Measurements from ENCODE around the gene ADARB1. TPM values are rescaled to one million over a fixed set of nuclear protein-coding genes. Genes with fewer than 3 reads are reported as not detected.

The ADARB1 gene
- total and polyA plus RNA-seq, 2 of the 4 experiments (the other 2 are of a cell fraction) = 39.8 to 47.3 TPM

DNA sequence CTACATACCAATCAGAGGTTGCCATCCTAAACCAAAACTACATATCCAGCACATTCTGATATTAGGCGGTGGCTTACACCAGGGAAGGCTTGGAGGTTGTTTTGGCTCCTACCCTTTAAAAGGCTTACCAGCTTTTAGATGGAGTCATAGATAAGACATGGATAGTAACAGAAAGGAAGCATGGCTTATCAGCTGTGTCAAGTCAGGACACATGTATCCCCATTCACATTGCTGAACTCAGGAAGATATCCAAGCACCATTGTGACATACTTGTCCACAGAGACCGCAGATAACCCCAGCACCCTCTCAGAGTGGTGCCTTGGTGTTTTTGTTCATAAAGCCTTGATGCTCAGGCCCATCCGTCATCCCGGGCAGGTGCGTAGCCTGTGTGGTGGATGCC lies 39.7 kb downstream of the ADARB1 start:
- H2AFZ ChIP-seq (replicated peaks; ENCODE audit: low read length, poor library complexity) = no peak overlapping the region
- H2BK120ac ChIP-seq (ENCODE audit: low read depth, low read length) = no peak overlapping the region
- no peak overlapping the region for H2BK15ac ChIP-seq (ENCODE audit: low read depth, low read length)
- peaks cover 28% of the 10 kb centered on the region for H3K36me3 ChIP-seq (ENCODE audit: control insufficient read depth, insufficient read depth, low read length)
- no peak overlapping the region for H2BK20ac ChIP-seq (ENCODE audit: low read depth, low read length)
- no peak overlapping the region for H3K23ac ChIP-seq (ENCODE audit: low read depth, low read length)
- no peak overlapping the region for H2AK9ac ChIP-seq (replicated peaks; ENCODE audit: low read depth, low read length, poor library complexity)
- dilution Hi-C loops (cut with HindIII; ENCODE audit: low sequenced_read_pairs, unreplicated experiment) = no loop called here
- peaks cover 16% of the 10 kb centered on the region for H3K4me1 ChIP-seq (ENCODE audit: control insufficient read depth, insufficient read depth, low read length)
- no CpG with 5 or more reads among the region's 5 CpGs for WGBS, 2 experiments (ENCODE audit: extremely low coverage in 2 of 2, insufficient read length in 1 of 2)
- no peak for DNase-seq
- H3K18ac ChIP-seq (ENCODE audit: low read depth, low read length) = no peak overlapping the region
- H3K4me3 ChIP-seq (ENCODE audit: insufficient read depth, low read depth, low read length) = no peak overlapping the region
- no peak overlapping the region for H2BK5ac ChIP-seq (ENCODE audit: low read depth, low read length, poor library complexity, severe bottlenecking)
- intact Hi-C loops (cut with micrococcal nuclease) = no loop called here
- in situ Hi-C loops (cut with MboI; ENCODE audit: low sequenced_read_pairs) = loop anchor here (25.0 kb wide), 1 partner anchor 302 kb away; the partner anchor contains the start of genes SUMO3 and UBE2G2
- ChIA-PET CTCF (interaction anchor here (1.9 kb wide), 1 partner anchor 11 kb away, joined by 6 read pairs; no protein-coding TSS in a partner anchor), POLR2A (ENCODE audit: unreplicated experiment) (no interaction called here)
- no peak overlapping the region for H4K8ac ChIP-seq (ENCODE audit: low read depth in 2 of 2, low read length in 2 of 2)
- no peak overlapping the region for H4K91ac ChIP-seq (ENCODE audit: insufficient read depth, low read depth, low read length)
- no peak overlapping the region for H3K56ac ChIP-seq (ENCODE audit: extremely low read depth, insufficient read depth, low read length)
- H3K4me2 ChIP-seq (ENCODE audit: low read depth, low read length) = no peak overlapping the region
- peaks cover 95% of the 10 kb centered on the region for H4K20me1 ChIP-seq (ENCODE audit: insufficient read depth, low read length)
- 0 out of 2 replicates have a peak overlapping the region, but pooled peaks have one; percentile 18 for H3K14ac ChIP-seq (replicated peaks; ENCODE audit: low read depth, low read length)
- H3K27ac ChIP-seq (ENCODE audit: insufficient read depth, low read length) = no peak overlapping the region
- peaks cover 39% of the 10 kb centered on the region for H3K9me1 ChIP-seq (ENCODE audit: insufficient read depth, low read length)
- H3K27me3 ChIP-seq (ENCODE audit: control insufficient read depth, insufficient read depth, low read length) = no peaks in the 10 kb centered on the region
- H3K4ac ChIP-seq (ENCODE audit: low read depth, low read length) = no peak overlapping the region
- no peak for ATAC-seq (ENCODE audit: low read depth)
- TF ChIP-seq RCOR1 (IDR thresholded peaks at IDR 0.05; ENCODE audit: insufficient replicate concordance, low read length) (no peak), MAZ (IDR thresholded peaks at IDR 0.05; ENCODE audit: borderline replicate concordance, low read depth, low read length) (no peak), BHLHE40 (IDR thresholded peaks at IDR 0.05; ENCODE audit: low read depth, low read length) (no peak), RFX5 (IDR thresholded peaks at IDR 0.05; ENCODE audit: low read depth, low read length) (no peak), MXI1 (IDR thresholded peaks at IDR 0.05; ENCODE audit: borderline replicate concordance, low read depth, low read length) (no peak), CHD1 (IDR thresholded peaks at IDR 0.05; ENCODE audit: low read depth, low read length) (no peak), ELK1 (IDR thresholded peaks at IDR 0.05; ENCODE audit: borderline replicate concordance, low read depth, low read length) (no peak), CEBPB (IDR thresholded peaks at IDR 0.05; ENCODE audit: low read depth, low read length) (no peak), FOS (IDR thresholded peaks at IDR 0.05; ENCODE audit: low read depth, low read length) (no peak), SMC3 (IDR thresholded peaks at IDR 0.05; ENCODE audit: low read depth, low read length) (no peak), POLR2A (IDR thresholded peaks at IDR 0.05; ENCODE audit: low read depth, low read length) (no peak), MAFK (IDR thresholded peaks at IDR 0.05; ENCODE audit: low read depth, low read length) (no peak), RAD21 (IDR thresholded peaks at IDR 0.05; ENCODE audit: low read length) (no peak)
- TF ChIP-seq, protein P1, sequence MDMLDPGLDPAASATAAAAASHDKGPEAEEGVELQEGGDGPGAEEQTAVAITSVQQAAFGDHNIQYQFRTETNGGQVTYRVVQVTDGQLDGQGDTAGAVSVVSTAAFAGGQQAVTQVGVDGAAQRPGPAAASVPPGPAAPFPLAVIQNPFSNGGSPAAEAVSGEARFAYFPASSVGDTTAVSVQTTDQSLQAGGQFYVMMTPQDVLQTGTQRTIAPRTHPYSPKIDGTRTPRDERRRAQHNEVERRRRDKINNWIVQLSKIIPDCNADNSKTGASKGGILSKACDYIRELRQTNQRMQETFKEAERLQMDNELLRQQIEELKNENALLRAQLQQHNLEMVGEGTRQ (IDR thresholded peaks at IDR 0.05; ENCODE audit: low read depth, low read length) = no peak
- no peak overlapping the region for H3K9ac ChIP-seq (ENCODE audit: low read depth, low read length)
- peaks cover 23 to 92% of the 10 kb centered on the region in 2 experiments; a peak in 3 of 4 replicates for H3K79me1 ChIP-seq (ENCODE audit: low read depth in 1 of 2, low read length in 2 of 2)
- H2AK5ac ChIP-seq (ENCODE audit: low read depth, low read length) = no peak overlapping the region
- H4K5ac ChIP-seq (ENCODE audit: low read depth, low read length) = no peak overlapping the region
- BruUV-seq (replicated peaks) = no TSS peak
- H3K9me3 ChIP-seq (ENCODE audit: control insufficient read depth, insufficient read depth, low read length) = no peaks in the 10 kb centered on the region

Data from IMR-90 (cell line).